Sigmoid colon (tissue), 7 donors: ENCODE data around the gene C5orf52. TPM values are rescaled to one million over a fixed set of nuclear protein-coding genes. Genes with fewer than 3 reads are reported as not detected.

ENCODE experiments used
- DNase-seq: peaks from one replicate; pipeline ENCODE4 v3.0.0-alpha.2; 2019
- H3K27ac ChIP-seq, 4 donors: fragments of 200-600 bp; sonication (generic); one replicate each; pipeline ENCODE4 v1.5.1; 2016 to 2019; ENCODE audit warnings: mild to moderate bottlenecking in 1 of 4
- H3K27me3 ChIP-seq, 3 donors: fragments of 200-600 bp; sonication (generic); one replicate each; pipeline ENCODE4 v1.5.1; 2019; ENCODE audit warnings: mild to moderate bottlenecking in 1 of 3
- H3K36me3 ChIP-seq, 4 donors: fragments of 200-600 bp; sonication (generic); one replicate each; pipeline ENCODE4 v1.5.1; 2016 to 2019
- H3K4me1 ChIP-seq, 4 donors: fragments of 200-600 bp; sonication (generic); one replicate each; pipeline ENCODE4 v1.5.1; 2017 to 2019
- H3K4me3 ChIP-seq, 4 donors: fragments of 200-600 bp; sonication (generic); one replicate each; pipeline ENCODE4 v1.5.1; 2017 to 2019; ENCODE audit warnings: mild to moderate bottlenecking in 2 of 4, moderate library complexity in 1 of 4
- H3K9me3 ChIP-seq, 4 donors: fragments of 200-600 bp in 3 of 4; sonication (generic) in 3 of 4; one replicate each; pipeline versions ENCODE4 v1.5.1 to v1.6.1; 2013 to 2019
- EP300 ChIP-seq, 4 donors: sonication (generic); formaldehyde crosslinking; IDR thresholded peaks; one replicate each; pipeline ENCODE4 v1.6.1; 2017; ENCODE audit warnings: antibody characterized with exemption in 4 of 4
- POLR2A ChIP-seq, 2 donors: fragments of 450-650 bp; IDR thresholded peaks; one replicate each; pipeline ENCODE4 v1.6.1; 2016; ENCODE audit warnings: antibody characterized with exemption in 2 of 2, mild to moderate bottlenecking in 2 of 2, moderate library complexity in 2 of 2
- POLR2AphosphoS5 ChIP-seq, 4 donors: sonication (generic); formaldehyde crosslinking; IDR thresholded peaks; one replicate each; pipeline ENCODE4 v1.6.1; 2017; ENCODE audit warnings: antibody characterized with exemption in 4 of 4
- WGBS, 2 donors: extraction: QIAGEN DNeasy Blood & Tissue Kit; methylation state at CpG; one replicate each; pipeline ENCODE4 v1.1.7; 2013; 5-methylcytosine and 5-hydroxymethylcytosine counted together
- intact Hi-C: fragments of 100-400 bp; cut with DNase I; formaldehyde crosslinking; loops from one replicate; pipeline ENCODE4 v1.15.1; 2023
- polyA plus RNA-seq, 3 donors: library from polyadenylated mRNA; stranded (reverse); fragments of 200-250 nt; gene quantifications; one replicate each; pipeline ENCODE4 v1.2.3, GENCODE V29; 2013
- total RNA-seq, 4 donors: library from RNA; depleted of rRNA; stranded (reverse); fragments of >200 nt; gene quantifications; one replicate each; pipeline ENCODE4 v1.1.0, GENCODE V29; 2016
- TF ChIP-seq, protein P1 (sequence below), 4 experiments: fragments of 450-650 bp in 3 of 4; fragments of 200-600 bp in 1 of 4; IDR thresholded peaks; one replicate each; pipeline ENCODE4 v1.5.1; 2016 to 2019; ENCODE audit warnings: antibody characterized with exemption in 4 of 4, mild to moderate bottlenecking in 3 of 4, moderate library complexity in 2 of 4
- donor health status: healthy with polysubstance abuse.
- donor health status: Bipolar disorder and iron deficiency.
- donor health status: healthy.

Gene C5orf52
- total RNA-seq (not detected), polyA plus RNA-seq (under 1 TPM in 1 of 3 donors, not detected in 2; 0.48 TPM)

DNA sequence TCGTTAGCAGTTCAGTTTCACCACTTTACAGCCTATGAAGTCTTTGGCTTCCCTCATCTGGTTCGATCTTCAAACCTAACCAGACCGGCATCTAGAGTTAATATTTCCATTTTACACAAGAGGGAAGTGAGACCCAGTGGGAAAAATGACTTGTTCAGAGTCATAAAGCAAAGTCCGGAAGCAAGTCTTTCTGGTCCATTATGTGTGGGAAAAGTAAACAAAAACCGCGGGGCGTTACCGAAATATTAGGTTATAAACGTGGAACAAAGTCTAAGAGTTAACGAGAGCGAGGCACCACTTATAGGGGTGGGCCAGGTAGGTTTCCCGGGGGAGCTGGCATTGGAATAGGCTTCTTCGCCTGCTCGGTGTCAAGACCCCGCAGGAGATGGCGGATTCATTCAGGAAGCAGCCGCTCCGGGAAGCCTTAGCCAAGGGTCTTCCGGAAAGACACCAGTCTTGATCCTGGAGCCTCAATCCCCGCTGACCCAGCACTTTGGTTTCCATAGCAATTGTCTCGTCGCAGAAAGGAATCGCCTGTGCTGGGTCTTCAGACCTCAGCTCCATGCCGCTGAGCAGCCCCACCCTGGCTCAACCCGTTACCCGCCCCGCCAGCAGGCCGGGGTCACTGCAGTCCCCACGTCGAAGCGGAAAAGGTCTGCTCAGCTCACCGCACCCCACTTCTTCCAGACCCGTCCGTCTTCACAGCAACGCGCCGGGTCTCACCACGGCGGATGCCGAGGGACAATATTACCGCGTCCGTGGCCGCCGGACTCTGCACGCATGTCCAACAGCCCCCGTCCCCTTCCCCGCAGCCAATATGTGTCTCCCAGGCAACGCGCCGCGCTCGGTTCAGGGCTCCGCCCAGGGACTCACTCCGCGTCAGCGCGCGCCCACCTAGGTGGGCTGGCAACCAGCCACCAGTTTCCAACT, at the start of gene C5orf52:
Gene C5orf52, plus strand, starts transcription at position 872 of the 930 bp plus-strand sequence. CDS start 82 bp downstream, outside the sequence.
- intact Hi-C loops, result loop anchor here (5.0 kb wide), 1 partner anchor 94 kb away; the partner anchor contains the start of gene ADAM19
- H3K4me3 ChIP-seq, result peak within 1 kb of the TSS; percentile 45 to 65 (median 58)
- H3K36me3 ChIP-seq, result no peaks in the 10 kb centered on the region
- H3K27ac ChIP-seq, result peak within 1 kb of the TSS in 2 of 4 donors; percentile 32 to 37
- DNase-seq, result peak; percentile 81
- TF ChIP-seq POLR2A (IDR thresholded peaks at IDR 0.05) (peak in 1 of 2 donors; percentile 44), EP300 (IDR thresholded peaks at IDR 0.05) (no peak), POLR2AphosphoS5 (IDR thresholded peaks at IDR 0.05) (peak in 1 of 4 donors; percentile 29)
- WGBS, 2 donors, result 0 to 1% methylated on average over 59 of the region's 59 CpGs
- H3K9me3 ChIP-seq, result no peaks in the 10 kb centered on the region
- H3K27me3 ChIP-seq, result peaks cover 0 to 17% (median 2%) of the 10 kb centered on the region in 3 donors
- peaks cover 0 to 16% (median 12%) of the 10 kb centered on the region in 4 donors for H3K4me1 ChIP-seq

DNA sequence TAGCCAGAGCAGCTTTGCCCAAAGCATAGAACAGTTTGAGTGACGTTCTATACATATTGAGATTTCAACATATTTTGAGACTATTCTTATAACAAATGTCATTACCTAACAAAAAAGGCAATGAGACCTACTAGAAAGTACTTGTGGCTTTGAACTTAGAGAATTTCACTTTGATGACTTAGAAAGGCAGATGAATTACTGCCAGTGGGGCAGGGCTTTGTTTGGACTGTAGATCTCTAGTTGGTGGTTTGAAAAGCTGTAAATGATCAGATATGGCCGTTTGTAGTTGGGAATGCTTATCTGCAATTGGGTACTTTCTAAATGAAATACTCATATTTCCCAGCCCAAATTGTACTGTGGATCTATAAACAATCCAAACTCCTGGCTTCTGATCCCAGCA, 47.2 kb upstream of the C5orf52 start:
- no peaks in the 10 kb centered on the region for H3K27me3 ChIP-seq
- WGBS, 2 donors, result 13 to 48% methylated on average over 2 of the region's 2 CpGs
- H3K9me3 ChIP-seq, result no peaks in the 10 kb centered on the region
- no peaks in the 10 kb centered on the region for H3K4me1 ChIP-seq
- no peaks in the 10 kb centered on the region for H3K36me3 ChIP-seq
- intact Hi-C loops, result no loop called here
- DNase-seq, result no peak
- H3K4me3 ChIP-seq, result no peak overlapping the region
- no peak overlapping the region for H3K27ac ChIP-seq
- TF ChIP-seq, protein P1, sequence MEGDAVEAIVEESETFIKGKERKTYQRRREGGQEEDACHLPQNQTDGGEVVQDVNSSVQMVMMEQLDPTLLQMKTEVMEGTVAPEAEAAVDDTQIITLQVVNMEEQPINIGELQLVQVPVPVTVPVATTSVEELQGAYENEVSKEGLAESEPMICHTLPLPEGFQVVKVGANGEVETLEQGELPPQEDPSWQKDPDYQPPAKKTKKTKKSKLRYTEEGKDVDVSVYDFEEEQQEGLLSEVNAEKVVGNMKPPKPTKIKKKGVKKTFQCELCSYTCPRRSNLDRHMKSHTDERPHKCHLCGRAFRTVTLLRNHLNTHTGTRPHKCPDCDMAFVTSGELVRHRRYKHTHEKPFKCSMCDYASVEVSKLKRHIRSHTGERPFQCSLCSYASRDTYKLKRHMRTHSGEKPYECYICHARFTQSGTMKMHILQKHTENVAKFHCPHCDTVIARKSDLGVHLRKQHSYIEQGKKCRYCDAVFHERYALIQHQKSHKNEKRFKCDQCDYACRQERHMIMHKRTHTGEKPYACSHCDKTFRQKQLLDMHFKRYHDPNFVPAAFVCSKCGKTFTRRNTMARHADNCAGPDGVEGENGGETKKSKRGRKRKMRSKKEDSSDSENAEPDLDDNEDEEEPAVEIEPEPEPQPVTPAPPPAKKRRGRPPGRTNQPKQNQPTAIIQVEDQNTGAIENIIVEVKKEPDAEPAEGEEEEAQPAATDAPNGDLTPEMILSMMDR (IDR thresholded peaks at IDR 0.05), result no peak
- no peak for TF ChIP-seq EP300 (IDR thresholded peaks at IDR 0.05)
- TF ChIP-seq POLR2AphosphoS5 (IDR thresholded peaks at IDR 0.05), result no peak
- TF ChIP-seq POLR2A (IDR thresholded peaks at IDR 0.05), result no peak

- no peaks in the 10 kb centered on the region for H3K4me1 ChIP-seq
- no peaks in the 10 kb centered on the region for H3K36me3 ChIP-seq
- no peaks in the 10 kb centered on the region for H3K9me3 ChIP-seq
- no peaks in the 10 kb centered on the region for H3K27me3 ChIP-seq
- TF ChIP-seq, protein P1 (IDR thresholded peaks at IDR 0.05), result no peak
- TF ChIP-seq EP300 (IDR thresholded peaks at IDR 0.05) (no peak), POLR2A (IDR thresholded peaks at IDR 0.05) (no peak)
- no peak overlapping the region for H3K4me3 ChIP-seq
- DNase-seq, result no peak
- WGBS, 2 donors, result 95 to 97% methylated on average over 6 of the region's 6 CpGs
- no peak overlapping the region for H3K27ac ChIP-seq
- intact Hi-C loops, result no loop called here
Observed at GRCh38 chr5:157626831-157627230, 44.5 kb upstream of the C5orf52 start.

DNA sequence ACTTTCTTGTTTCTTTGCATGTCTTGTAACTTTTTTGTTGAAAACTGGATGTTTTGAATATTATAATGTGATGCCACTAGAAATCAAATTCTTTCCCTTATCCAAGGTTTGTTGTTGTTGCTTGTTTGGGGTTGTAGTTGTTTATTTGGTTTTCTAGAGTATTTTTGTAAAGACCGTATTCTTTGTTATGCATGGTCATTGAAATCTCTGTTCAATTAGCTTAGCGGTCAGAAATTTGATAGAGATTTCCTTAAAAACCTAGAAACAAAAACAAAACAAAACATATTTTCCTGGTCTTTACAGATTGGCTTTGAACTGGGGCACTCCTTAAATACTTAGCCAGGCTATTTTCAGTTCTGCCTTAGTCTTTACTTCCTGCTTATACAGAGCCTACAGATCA, 41.0 kb upstream of the C5orf52 start:
- no peak overlapping the region for H3K27ac ChIP-seq
- no peaks in the 10 kb centered on the region for H3K27me3 ChIP-seq
- no peaks in the 10 kb centered on the region for H3K9me3 ChIP-seq
- DNase-seq, result no peak
- H3K36me3 ChIP-seq, result no peaks in the 10 kb centered on the region
- TF ChIP-seq EP300 (IDR thresholded peaks at IDR 0.05) (no peak), POLR2AphosphoS5 (IDR thresholded peaks at IDR 0.05) (no peak), POLR2A (IDR thresholded peaks at IDR 0.05) (no peak)
- TF ChIP-seq, protein P1 (IDR thresholded peaks at IDR 0.05), result no peak
- WGBS, 2 donors, result 93% methylated on average over 2 of the region's 2 CpGs
- intact Hi-C loops, result no loop called here
- no peak overlapping the region for H3K4me3 ChIP-seq
- no peaks in the 10 kb centered on the region for H3K4me1 ChIP-seq

- no peaks in the 10 kb centered on the region for H3K9me3 ChIP-seq
- 85 to 91% methylated on average over 9 of the region's 9 CpGs for WGBS, 2 donors
- no peak for TF ChIP-seq POLR2A (IDR thresholded peaks at IDR 0.05)
- TF ChIP-seq, protein P1 (IDR thresholded peaks at IDR 0.05), result no peak
- no peak for TF ChIP-seq POLR2AphosphoS5 (IDR thresholded peaks at IDR 0.05)
- no peak for TF ChIP-seq EP300 (IDR thresholded peaks at IDR 0.05)
- intact Hi-C loops, result no loop called here
- no peaks in the 10 kb centered on the region for H3K36me3 ChIP-seq
- no peak overlapping the region for H3K27ac ChIP-seq
- H3K4me3 ChIP-seq, result no peak overlapping the region
- DNase-seq, result no peak
- no peaks in the 10 kb centered on the region for H3K27me3 ChIP-seq
- no peaks in the 10 kb centered on the region for H3K4me1 ChIP-seq
Observed at GRCh38 chr5:157640406-157641066, 30.8 kb upstream of the C5orf52 start.
